ENCODE results near the gene LCN1.

The LCN1 gene

DNA sequence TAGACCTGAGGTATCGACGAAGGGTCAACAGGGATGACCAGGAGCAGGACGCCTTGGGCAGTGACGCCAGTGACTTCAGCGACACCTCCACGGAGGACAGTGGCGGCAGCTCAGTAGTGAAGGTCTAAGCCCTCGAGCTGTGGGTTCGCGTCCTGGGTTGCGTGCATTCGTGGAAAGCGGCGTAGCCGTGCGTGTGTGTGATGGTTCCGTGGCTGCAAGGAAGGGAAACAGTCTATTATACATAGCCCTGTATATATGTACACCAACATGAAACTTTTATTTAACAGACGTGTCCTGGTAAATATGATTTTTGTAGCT lies 33.3 kb upstream of the LCN1 start:
- in situ Hi-C loops (cut with MboI; ENCODE audit: low sequenced_read_pairs): no loop called here

DNA sequence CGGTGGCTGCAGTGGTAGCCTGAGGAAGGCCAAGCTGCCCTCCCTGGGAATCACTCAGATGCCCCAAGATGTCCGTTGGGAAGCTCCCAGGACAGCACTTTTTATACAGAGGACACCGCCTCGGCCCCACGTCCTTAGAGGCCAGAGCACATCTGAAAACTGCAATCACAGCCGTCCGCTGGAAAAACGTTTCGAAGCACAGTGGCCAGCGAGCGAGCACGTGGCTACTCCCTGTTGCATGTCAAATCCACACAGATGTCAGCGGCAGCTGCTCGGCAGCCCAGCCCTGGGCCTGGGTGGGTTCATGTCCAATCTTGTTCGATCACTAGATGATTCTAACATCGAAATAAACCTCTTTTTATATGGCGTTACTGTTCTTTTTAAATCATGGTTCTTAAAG lies 32.7 kb upstream of the LCN1 start:
- in situ Hi-C loops (cut with MboI; ENCODE audit: low sequenced_read_pairs): no loop called here

DNA sequence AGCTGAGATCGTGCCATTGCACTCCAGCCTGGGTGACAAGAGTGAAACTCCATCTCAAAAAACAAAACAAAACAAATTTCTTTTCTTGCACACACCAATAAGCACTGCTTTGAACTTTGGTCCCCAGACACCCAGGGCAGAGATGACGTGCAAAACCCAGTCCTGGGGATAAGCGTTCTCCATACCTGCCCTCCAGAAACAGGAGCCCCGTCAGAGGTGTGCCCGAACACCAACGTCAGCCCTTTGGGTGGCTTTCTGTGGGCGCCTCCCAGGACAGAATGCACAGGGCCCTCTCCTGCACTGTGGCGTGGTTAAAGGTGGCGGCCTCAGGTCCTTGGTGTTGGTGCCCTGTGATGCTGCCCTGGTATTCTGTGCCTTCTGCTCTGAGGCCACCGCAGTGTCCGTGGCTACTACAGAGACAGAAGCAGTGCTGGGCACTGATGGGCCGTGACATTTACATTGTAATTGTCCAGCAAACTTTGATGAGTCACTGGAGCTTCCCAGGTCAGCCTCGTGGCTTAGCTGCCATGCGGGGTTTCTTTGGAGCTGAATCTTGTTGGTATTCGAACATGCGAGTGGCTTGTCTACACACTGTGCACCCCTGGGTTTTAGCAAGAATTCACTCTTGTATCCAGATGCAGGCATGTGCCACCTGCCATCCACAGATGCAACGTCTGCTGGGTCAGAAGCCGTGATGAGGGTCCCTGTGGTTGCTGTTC lies 31.9 kb upstream of the LCN1 start:
- in situ Hi-C loops (cut with MboI; ENCODE audit: low sequenced_read_pairs): no loop called here

DNA sequence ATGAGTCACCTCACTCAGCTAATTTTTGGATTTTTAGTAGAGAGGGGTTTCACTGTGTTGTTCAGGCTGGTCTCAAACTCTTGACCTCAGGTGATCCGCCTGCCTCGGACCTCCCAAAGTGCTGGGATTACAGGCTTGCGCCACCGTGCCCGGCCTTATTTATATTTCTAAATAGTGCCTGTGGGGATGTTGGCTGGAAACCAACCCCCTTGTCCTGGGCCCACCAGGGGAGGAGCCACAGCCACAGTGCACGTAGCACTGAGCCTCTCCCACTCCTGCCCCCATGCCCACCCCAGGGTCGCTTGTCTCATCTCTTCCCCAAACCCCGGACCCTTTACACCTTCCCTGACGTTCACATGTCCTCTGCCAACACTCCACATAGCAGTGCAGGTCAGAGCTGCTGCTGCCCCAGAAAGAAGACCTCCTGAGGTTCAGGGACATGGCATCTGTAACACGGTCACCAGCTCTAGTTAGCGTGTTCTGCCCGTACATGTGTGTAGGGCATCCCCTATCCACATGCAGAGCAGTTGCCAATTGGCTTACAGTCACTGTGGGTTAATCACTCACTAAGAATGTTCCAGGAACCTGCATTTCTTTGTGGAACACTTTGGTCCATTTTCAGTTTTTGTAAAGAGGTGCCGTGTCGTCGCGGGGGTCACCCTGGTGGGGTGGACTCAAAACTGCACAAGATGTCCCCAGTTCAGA lies 30.9 kb upstream of the LCN1 start:
- in situ Hi-C loops (cut with MboI; ENCODE audit: low sequenced_read_pairs): no loop called here

DNA sequence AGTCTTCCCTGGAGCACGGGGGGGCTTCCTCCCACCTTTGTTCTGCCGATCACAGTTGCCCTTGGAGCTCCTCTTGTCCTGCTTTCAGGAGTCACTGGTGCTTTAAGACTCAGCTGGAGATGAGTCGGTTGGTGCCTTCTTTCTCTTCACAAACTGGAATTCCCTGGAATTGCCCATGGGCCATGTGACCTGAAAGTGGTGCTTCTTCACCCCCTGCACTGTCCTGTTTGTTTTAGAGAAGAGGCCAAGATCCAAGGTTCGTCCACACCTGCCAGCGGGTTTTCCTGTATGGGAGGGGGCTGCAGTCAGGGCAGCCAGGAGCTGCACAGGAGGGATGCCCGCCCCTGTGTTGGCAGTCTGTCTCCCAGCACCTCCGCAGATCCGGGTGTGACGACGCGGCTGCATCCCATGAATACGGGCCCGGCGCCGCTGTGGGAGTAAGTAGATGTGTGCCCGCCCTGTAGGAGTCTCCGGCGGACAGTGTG lies 30.2 kb upstream of the LCN1 start:
- in situ Hi-C loops (cut with MboI; ENCODE audit: low sequenced_read_pairs): no loop called here

DNA sequence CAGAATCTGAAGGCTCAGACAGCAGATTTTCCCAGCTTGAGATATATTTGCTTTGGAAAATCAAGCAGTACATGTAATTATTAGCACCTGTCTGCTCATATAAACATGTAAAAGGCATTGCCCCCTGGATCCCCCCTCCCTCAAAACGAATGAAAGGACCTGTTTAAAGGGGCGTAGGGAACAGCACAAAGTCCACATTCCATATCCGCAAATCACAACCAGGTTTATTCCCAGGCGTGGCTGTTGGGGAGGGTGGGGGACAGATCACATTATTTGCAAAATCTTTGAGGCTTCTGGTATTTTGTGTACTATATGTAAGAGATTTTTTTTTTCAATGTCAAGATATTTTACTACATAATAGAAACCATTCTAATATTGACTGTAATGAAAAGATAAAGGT lies 29.5 kb upstream of the LCN1 start:
- in situ Hi-C loops (cut with MboI; ENCODE audit: low sequenced_read_pairs): no loop called here

DNA sequence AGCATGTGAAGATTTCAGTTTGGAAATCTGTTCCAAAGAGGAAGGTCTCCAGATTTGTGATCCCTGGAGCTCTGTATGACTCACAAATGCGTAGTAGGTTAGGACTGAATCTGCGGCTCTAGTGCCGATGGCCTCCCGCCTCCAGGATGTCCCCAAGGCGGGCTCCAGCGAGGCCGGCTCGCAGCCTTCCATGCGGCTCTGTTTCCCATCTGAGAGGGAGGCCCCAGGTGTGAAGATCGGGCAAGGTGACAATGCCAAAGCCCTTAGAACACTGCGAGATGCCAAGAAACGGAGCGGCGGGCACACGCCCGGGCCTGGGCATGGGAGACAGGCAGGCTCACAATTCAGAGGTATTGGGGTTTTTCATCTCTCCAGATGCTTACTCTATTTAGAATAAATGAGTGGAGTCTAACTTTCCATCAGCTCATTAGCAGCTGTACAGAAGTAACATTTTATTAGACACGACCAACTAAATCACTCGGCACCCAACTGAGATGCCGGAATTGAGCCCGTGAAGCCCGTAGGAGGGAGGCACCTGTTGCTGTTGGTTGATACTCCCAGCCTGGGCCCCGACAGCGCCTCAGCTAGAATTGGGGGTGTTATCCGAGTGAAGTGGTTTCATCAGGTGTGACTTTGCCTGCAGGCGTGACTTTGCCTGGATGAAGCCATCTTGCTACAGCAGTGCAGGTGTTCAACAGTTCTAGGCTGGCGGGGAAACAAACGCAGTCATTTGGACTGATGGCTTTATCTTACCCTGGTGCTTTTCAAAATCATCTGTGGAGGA lies 28.2 kb upstream of the LCN1 start:
- in situ Hi-C loops (cut with MboI; ENCODE audit: low sequenced_read_pairs): no loop called here

DNA sequence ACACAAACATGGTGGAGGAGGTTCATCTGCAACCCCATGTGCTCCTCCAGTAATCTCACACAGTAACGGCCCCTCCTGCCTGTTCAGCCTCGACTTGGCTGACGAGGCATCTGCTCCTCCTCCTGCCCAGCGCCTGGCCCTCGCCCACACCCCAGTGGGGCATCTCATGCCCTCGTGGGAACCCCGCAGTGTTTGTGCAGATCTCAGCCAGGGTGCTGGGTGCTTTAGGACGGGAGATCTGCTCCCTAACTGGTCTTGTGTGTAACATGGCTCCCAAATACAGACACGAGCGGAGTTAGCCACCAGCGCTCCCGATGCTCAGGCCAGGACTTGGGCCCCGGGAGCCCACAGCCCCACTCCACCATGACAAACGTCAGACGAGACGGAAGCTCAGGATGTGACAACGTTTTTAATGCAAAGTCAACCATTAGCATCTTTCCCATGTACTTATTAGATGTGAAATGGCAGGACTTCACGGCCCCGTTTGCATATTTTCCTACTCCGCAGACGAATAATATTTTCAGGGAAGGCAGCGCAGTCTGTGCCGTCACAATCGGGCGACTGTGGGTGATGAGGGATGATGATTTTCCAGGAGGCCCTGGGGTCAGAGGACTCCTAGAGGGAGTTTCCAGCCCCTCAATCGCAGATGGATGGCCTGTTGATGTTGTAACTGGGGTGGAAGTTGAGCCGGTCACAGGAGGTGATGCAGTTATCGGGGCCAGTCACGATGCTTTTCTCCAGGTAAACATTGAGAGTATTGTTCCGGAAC lies 26.3 kb upstream of the LCN1 start:
- in situ Hi-C loops (cut with MboI; ENCODE audit: low sequenced_read_pairs): no loop called here

DNA sequence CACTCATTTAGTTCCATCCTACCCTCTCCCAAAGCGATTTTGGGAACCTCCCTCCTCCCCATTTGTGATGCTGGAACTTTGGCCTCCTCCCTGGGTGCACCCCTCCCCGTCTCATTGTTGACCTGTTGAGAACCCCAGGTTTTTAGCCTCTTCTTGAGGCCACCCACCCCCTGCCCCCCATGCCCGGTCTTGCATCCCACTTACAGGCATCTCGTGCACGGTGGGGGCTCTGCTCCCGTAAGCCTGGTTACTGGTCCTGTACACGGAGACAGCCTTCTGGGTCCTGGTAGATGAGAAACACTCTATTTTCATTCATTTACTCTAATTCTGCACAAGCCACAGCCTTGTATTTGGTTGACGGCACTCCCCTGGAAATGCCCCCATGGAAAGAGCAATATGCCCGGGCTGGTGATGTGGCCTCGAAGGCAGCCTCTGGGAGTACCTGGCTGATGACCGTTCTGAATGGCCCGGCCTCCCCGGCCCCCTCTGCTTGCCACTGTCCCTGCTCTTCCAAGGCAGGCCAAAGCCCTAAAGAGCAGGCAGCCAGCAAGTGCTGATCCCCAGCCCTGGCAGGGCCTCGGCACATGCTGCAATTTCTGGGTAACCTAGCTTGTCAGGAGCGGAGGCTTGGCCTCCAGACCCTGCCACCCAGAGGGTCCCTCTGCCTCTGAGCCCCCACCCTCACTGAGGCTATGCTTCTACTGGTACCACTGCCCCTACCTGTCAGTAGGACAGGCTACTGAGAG lies 22.7 kb upstream of the LCN1 start:
- in situ Hi-C loops (cut with MboI; ENCODE audit: low sequenced_read_pairs): no loop called here

DNA sequence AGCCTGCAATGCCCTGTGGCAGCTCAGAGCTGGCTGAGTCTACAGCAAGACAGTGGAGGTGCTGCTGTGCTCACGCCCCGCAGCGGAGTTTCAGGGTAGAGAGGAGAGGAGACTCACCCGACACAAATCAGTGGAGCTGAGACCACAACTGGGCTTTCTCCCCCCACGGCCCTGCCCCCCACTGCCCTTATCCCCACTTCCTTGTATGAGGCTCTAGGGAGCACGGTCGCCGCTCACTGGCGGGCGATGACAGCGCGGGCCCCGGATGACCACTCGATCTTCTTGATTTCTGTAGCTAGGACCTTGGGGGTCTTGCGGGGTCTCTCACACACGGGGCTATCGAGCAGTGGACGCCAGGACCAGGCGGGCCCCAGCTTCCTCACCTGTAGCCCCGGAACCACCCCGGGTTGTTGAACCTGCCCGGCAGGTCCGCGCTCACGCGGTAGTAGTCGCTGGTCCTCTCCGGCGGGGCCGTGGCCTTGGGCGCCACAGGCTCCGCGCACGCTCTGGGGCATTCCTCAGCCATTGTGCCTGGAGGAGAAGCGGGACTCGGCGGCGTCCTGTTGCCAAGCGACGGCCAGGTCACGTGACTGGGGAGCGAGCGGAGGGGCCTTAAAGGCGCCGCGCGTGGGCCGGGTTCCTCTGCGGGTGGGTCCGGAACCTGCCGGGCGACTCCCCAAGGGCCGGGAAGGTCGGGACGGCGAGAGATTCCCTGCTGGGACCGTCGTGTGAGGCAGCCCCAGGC lies 21.7 kb upstream of the LCN1 start:
- in situ Hi-C loops (cut with MboI; ENCODE audit: low sequenced_read_pairs): no loop called here

DNA sequence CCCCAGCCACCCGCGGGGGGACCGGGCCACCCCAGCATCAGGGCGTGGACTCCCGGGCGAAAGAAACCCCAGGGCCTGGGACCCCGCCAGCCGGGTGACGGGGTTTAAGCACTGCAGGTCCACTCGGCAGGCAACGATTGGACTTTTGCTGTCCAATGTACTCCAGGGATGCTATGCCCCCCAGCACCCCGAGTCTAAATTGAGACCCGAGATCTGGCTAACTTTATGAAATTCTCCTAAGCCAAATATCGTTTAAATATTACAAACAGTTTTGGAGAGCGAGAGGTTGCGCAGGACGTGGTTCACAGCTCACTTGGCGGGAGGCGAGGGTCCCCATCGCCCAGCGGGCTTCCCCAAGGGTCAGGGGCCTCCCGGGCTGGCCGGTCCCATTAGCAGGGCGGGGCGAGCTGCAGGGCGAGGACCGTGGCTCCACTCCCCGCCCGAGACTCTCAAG lies 21.1 kb upstream of the LCN1 start:
- in situ Hi-C loops (cut with MboI; ENCODE audit: low sequenced_read_pairs): no loop called here

DNA sequence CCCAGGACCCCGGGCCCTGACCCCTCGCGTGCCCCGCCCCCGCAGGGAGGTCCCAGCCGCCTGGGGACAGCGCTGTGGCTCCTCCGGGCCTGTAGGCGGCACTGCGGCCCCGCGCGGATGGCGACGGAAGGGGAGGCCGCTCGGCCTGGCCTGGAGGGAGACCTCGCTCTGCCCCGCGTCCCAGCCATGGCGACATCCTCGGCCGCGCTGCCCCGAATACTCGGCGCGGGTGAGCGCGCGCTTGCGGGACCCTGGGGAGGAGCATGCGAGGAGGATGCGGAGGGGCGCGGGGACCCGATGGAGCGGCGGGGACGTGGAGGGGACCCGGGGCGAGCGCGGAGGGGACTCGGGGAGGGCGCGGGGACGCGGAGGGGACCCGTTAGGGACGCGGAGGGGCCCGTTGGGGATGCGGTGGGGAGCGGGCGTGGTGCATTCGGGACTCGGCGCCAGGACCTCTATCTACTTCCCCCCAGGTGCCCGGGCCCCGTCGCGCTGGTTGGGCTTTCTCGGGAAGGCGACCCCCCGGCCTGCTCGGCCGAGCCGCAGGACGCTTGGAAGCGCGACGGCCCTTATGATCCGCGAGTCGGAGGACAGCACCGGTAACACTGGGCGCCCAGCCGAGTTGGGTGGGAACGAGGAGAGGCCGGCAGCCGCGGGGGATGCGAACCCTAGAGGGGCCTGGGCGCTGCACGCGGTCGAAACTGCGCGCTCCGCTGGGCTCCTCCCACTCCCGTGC lies 20.5 kb upstream of the LCN1 start, which contains the start of gene MRPS2:
Gene MRPS2 (plus strand): TSS at position 158 of the 736 bp plus-strand sequence. CDS start 29 bp downstream, at position 187.
- in situ Hi-C loops (cut with MboI; ENCODE audit: low sequenced_read_pairs): no loop called here

DNA sequence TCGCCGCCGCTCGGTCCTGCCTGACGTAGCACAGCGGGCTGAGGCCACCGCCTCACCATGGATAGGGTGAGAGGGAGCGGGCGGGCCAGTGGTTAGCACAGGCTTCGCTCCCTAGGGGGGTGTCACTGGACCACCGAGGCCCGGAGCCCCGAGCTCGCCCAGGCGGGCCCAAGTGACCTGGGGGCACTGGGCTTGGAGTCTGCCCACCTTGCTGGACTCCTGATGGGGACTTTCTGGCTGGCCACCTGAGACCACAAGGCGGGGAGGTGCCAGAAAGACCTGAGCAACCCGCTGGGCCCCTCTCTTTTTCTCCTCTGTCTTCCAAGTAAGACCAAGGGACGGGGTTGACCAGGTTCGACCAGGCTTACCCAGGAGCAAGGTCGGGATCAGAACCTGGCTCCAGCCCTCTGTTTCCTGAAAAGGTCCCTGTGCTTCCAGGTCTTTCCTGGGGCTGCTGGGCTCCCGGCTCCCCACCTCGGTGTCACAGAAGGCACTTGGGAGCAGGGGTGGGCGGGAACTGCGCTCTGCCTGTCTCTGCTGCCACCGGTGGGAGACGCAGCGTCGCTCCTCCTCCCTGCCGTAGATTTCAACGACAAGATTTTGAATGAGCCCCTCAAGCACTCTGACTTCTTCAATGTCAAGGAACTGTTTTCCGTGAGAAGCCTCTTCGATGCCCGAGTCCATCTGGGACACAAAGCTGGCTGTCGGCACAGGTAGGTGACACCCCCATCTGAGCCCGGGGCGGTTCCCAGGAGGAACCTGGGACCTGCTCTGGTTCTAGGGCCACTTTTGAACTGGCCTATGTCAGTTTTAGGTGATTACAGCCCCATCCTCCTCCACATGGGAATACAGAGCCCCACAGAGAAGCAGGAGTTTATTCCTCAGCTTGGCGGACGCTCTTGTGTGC lies 19.7 kb upstream of the LCN1 start:
- in situ Hi-C loops (cut with MboI; ENCODE audit: low sequenced_read_pairs): no loop called here

DNA sequence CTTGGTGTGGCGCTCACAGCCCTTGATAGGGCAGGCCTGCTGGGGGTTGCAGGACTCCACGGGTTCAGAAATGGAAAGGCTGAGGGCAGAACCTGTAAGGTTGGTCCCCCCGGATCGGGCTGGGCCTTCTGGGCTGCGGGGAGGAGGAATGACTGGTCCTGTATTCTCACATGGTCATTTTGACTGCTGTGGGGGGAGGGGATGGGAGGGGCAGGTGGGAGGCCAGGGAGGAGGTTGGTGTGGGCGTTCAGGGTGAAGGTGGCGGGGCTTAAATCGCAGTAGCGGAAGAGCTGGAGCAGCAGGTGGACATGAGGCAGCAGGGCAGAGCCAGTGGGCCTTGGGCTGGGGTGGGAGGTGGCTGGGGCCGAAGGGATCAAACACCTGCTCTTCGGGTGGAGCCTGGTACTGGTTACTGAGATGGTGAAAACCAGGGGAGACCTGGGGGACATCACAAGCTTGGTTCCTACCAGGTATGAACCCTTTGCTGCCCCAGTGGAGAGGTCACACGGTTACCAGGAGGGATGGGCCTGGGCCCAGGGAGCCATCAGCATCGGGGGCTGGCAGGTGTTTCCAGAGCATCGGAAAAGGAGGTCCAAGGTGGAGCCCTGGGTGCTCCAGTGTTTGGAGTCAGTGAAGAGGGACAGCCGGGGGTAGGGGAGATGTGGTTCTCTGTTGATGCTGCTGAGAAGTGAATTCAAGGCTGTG lies 18.9 kb upstream of the LCN1 start:
- in situ Hi-C loops (cut with MboI; ENCODE audit: low sequenced_read_pairs): no loop called here

DNA sequence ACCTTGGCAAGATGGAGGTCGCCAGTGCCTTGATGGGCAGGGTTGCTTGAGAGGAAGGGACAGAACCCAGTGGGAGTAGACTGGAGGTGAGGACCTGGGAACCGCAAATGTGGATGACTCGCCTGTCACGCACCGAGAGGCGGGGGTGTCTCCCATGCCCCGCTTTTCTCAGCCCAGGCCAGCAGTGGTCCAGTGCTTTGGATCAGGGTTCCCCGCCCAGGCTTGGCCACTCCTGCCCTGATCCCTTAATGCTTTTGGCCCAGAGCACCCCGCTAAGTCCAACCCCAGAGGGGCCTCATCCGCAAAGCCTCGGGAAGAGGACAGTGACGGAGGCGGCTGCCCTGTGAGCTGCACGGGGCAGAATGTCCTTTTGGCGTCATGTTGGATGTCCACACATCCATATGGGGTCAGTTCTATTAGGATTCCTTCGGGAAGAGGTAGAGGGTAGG lies 18.3 kb upstream of the LCN1 start:
- in situ Hi-C loops (cut with MboI; ENCODE audit: low sequenced_read_pairs): no loop called here

DNA sequence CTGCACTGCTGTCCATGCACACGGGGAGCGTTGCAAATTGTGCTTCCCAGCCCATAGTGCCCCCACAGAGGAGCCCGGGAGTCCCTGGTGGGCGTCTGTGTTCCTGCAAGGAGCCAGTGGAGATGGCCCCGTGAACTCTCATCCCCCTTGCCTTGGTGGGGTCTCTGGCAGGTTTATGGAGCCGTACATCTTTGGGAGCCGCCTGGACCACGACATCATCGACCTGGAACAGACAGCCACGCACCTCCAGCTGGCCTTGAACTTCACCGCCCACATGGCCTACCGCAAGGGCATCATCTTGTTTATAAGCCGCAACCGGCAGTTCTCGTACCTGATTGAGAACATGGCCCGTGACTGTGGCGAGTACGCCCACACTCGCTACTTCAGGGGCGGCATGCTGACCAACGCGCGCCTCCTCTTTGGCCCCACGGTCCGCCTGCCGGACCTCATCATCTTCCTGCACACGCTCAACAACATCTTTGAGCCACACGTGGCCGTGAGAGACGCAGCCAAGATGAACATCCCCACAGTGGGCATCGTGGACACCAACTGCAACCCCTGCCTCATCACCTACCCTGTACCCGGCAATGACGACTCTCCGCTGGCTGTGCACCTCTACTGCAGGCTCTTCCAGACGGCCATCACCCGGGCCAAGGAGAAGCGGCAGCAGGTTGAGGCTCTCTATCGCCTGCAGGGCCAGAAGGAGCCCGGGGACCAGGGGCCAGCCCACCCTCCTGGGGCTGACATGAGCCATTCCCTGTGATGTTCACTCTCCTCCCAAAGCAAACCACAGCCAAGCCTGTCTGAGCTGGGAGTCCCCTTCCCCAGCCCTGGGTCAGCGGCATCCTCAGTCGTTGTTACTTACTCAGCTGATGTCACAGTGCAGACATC lies 17.6 kb upstream of the LCN1 start:
- in situ Hi-C loops (cut with MboI; ENCODE audit: low sequenced_read_pairs): no loop called here

Data from hTERT RPE-1 (cell line).